NCI-H446 (cell line): Measurements from ENCODE around the gene ACAP3.

Source experiments
- DNase-seq, 2 experiments: peaks; one replicate each; lab custom pipeline; 2025; lab: John Stamatoyannopoulos, UW

The ACAP3 gene

GRCh38 chr1:1314678-1315335 is 7.1 kb upstream of the ACAP3 start:
- no peak for DNase-seq

GRCh38 chr1:1314237-1314586 is 6.5 kb upstream of the ACAP3 start:
- DNase-seq, result no peak

GRCh38 chr1:1313500-1314236 is 5.9 kb upstream of the ACAP3 start:
- DNase-seq, result no peak

- DNase-seq, result no peak
Observed at GRCh38 chr1:1312450-1313314, 5.0 kb upstream of the ACAP3 start.

GRCh38 chr1:1311107-1312104 is 3.7 kb upstream of the ACAP3 start:
- no peak for DNase-seq

- DNase-seq, result no peak
Observed at GRCh38 chr1:1310476-1311053, 2.8 kb upstream of the ACAP3 start.

- no peak for DNase-seq
Observed at GRCh38 chr1:1310109-1310385, 2.3 kb upstream of the ACAP3 start.

GRCh38 chr1:1309251-1310108 is 1.8 kb upstream of the ACAP3 start:
- no peak for DNase-seq

- DNase-seq, result no peak
Observed at GRCh38 chr1:1308756-1309250, 1.1 kb upstream of the ACAP3 start.

GRCh38 chr1:1307261-1307922 is 338 bp downstream of the ACAP3 start:
- DNase-seq, result no peak

GRCh38 chr1:1306661-1307260 is 969 bp downstream of the ACAP3 start:
- DNase-seq, result peak in 1 of 2 experiments; percentile 51

GRCh38 chr1:1306070-1306660 is 1.6 kb downstream of the ACAP3 start:
- DNase-seq, result peak; percentile 70 to 73

GRCh38 chr1:1305300-1306069 is 2.2 kb downstream of the ACAP3 start:
- peak; percentile 82 to 91 for DNase-seq

- peak; percentile 94 to 96 for DNase-seq
Observed at GRCh38 chr1:1304331-1305299, 3.1 kb downstream of the ACAP3 start.

GRCh38 chr1:1303736-1304135 is 4.0 kb downstream of the ACAP3 start:
- DNase-seq, result no peak

- DNase-seq, result no peak
Observed at GRCh38 chr1:1302951-1303509, 4.7 kb downstream of the ACAP3 start.

- DNase-seq, result no peak
Observed at GRCh38 chr1:1302006-1302430, 5.7 kb downstream of the ACAP3 start.
